Esophagus (tissue), 2 donors: Measurements from ENCODE around the gene DOK5. TPM values are rescaled to one million over a fixed set of nuclear protein-coding genes. Genes with fewer than 3 reads are reported as not detected.

Experiments used
- H3K27ac ChIP-seq, 2 donors: one replicate each; pipeline ENCODE4 v1.5.1; 2013; ENCODE audit warnings: low read depth in 2 of 2, mild to moderate bottlenecking in 2 of 2, inconsistent platforms in 1 of 2, low read length in 1 of 2, moderate library complexity in 1 of 2
- H3K27me3 ChIP-seq, 2 donors: one replicate each; pipeline ENCODE4 v1.6.1; 2013; ENCODE audit warnings: low read length in 2 of 2, control low read depth in 1 of 2, mild to moderate bottlenecking in 1 of 2; ENCODE audit not compliant: insufficient read depth in 2 of 2, control insufficient read depth in 1 of 2
- H3K36me3 ChIP-seq, 2 donors: one replicate each; pipeline ENCODE4 v1.6.1; 2013; ENCODE audit warnings: low read length in 1 of 2; ENCODE audit not compliant: control insufficient read depth in 2 of 2, insufficient read depth in 2 of 2
- H3K4me1 ChIP-seq, 2 donors: one replicate each; pipeline ENCODE4 v1.6.1; 2013; ENCODE audit warnings: low read length in 1 of 2; ENCODE audit not compliant: control insufficient read depth in 2 of 2, insufficient read depth in 2 of 2
- H3K4me3 ChIP-seq, 2 donors: one replicate each; pipeline ENCODE4 v1.5.1; 2013; ENCODE audit warnings: low read length in 2 of 2, mild to moderate bottlenecking in 2 of 2, low read depth in 1 of 2, moderate library complexity in 1 of 2
- H3K9me3 ChIP-seq, 2 donors: one replicate each; pipeline ENCODE4 v1.6.1; 2013; ENCODE audit warnings: mild to moderate bottlenecking in 2 of 2, low read depth in 1 of 2, low read length in 1 of 2, moderate library complexity in 1 of 2; ENCODE audit not compliant: control insufficient read depth in 2 of 2, insufficient read depth in 1 of 2
- WGBS, 2 donors: extraction: QIAGEN DNeasy Blood & Tissue Kit; methylation state at CpG; one replicate each; pipeline ENCODE4 v1.1.7; 2013; 5-methylcytosine and 5-hydroxymethylcytosine counted together
- polyA plus RNA-seq, 2 donors: library from polyadenylated mRNA; stranded (reverse); fragments of 200-250 nt; gene quantifications; one replicate each; pipeline ENCODE4 v1.2.3, GENCODE V29; 2013
- donor health status: healthy with polysubstance abuse.
- donor health status: Bipolar disorder and iron deficiency.

The DOK5 gene
- polyA plus RNA-seq, 2 donors = 0.10 to 0.18 TPM

GRCh38 chr20:54657268-54657826 is 182.0 kb downstream of the DOK5 start:
- no peak overlapping the region for H3K27ac ChIP-seq

DNA sequence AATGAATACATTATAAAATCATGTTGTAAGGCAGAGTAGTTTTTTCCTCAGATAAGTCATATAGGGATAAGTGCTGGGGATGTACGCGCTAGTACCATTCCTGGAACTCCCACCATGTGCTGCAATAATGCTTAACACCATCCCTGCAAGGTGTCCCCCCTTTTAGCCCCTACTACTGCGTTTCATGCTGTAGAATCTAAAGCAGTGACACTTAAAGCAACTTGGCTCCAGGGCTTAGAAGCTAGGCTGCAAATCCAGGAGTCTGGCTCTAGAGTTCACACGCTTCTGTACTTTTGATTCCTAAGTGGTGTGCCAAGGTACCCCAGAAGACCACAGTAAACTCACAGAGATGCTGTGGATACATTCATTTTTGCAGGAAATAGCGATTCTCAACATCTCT is 183.1 kb downstream of the DOK5 start:
- Histone ChIP-seq H3K9me3 (no peaks in the 10 kb centered on the region), H3K27ac (no peak overlapping the region), H3K27me3 (no peaks in the 10 kb centered on the region), H3K36me3 (no peaks in the 10 kb centered on the region), H3K4me1 (no peaks in the 10 kb centered on the region), H3K4me3 (no peak overlapping the region)
- WGBS, 2 donors = 81 to 82% methylated on average over 5 of the region's 5 CpGs

More at GRCh38 chr20:54657268-54657826, 182.0 kb downstream of the DOK5 start:
- no peaks in the 10 kb centered on the region for H3K27me3 ChIP-seq
- no peaks in the 10 kb centered on the region for H3K9me3 ChIP-seq
- H3K4me1 ChIP-seq = no peaks in the 10 kb centered on the region
- H3K36me3 ChIP-seq = no peaks in the 10 kb centered on the region
- 72 to 74% methylated on average over 2 of the region's 2 CpGs for WGBS, 2 donors
- no peak overlapping the region for H3K4me3 ChIP-seq

GRCh38 chr20:54661265-54661664 is 185.9 kb downstream of the DOK5 start:
- whole genome bisulfite sequencing, 2 donors = 61 to 64% methylated on average over 3 of the region's 3 CpGs
- no peaks in the 10 kb centered on the region for H3K9me3 ChIP-seq
- no peaks in the 10 kb centered on the region for H3K36me3 ChIP-seq

GRCh38 chr20:54661880-54662465 is 186.6 kb downstream of the DOK5 start:
- H3K4me1 ChIP-seq = no peaks in the 10 kb centered on the region
- no peak overlapping the region for H3K27ac ChIP-seq
- no peaks in the 10 kb centered on the region for H3K36me3 ChIP-seq
- 64 to 69% methylated on average over 8 of the region's 8 CpGs for WGBS, 2 donors
- H3K4me3 ChIP-seq = no peak overlapping the region
- no peaks in the 10 kb centered on the region for H3K9me3 ChIP-seq
- H3K27me3 ChIP-seq = no peaks in the 10 kb centered on the region

More at GRCh38 chr20:54661265-54661664, 185.9 kb downstream of the DOK5 start:
- no peak overlapping the region for H3K4me3 ChIP-seq
- H3K27ac ChIP-seq = no peak overlapping the region
- no peaks in the 10 kb centered on the region for H3K4me1 ChIP-seq
- no peaks in the 10 kb centered on the region for H3K27me3 ChIP-seq

GRCh38 chr20:54665812-54666211 is 190.4 kb downstream of the DOK5 start:
- Histone ChIP-seq H3K27ac (no peak overlapping the region), H3K4me3 (no peak overlapping the region), H3K9me3 (no peaks in the 10 kb centered on the region), H3K4me1 (no peaks in the 10 kb centered on the region), H3K27me3 (no peaks in the 10 kb centered on the region), H3K36me3 (no peaks in the 10 kb centered on the region)
- WGBS, 2 donors = 78 to 79% methylated on average over 1 of the region's 1 CpG

GRCh38 chr20:54668271-54669039 is 193.1 kb downstream of the DOK5 start:
- WGBS, 2 donors = 27 to 33% methylated on average over 12 of the region's 12 CpGs
- Histone ChIP-seq H3K36me3 (no peaks in the 10 kb centered on the region), H3K27ac (no peak overlapping the region), H3K4me3 (no peak overlapping the region), H3K4me1 (no peaks in the 10 kb centered on the region), H3K9me3 (no peaks in the 10 kb centered on the region), H3K27me3 (no peaks in the 10 kb centered on the region)

DNA sequence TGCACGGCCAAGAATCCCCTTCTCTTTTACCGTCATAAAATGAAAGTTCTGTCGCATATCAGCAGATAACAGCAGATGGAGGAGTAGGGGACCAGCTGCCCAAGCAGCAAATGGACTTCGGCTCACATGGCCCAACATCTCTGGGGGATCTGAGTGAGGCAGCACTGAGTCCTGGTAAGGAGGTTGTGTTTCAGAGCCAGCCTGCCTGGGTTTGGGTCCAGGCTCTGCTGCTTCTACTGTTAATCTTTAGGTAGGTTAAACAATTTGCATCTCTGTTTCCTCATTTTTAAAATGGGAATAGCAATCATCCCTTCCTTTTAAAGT is 193.6 kb downstream of the DOK5 start:
- Histone ChIP-seq H3K4me1 (no peaks in the 10 kb centered on the region), H3K4me3 (no peak overlapping the region), H3K9me3 (no peaks in the 10 kb centered on the region), H3K27me3 (no peaks in the 10 kb centered on the region), H3K36me3 (no peaks in the 10 kb centered on the region), H3K27ac (no peak overlapping the region)
- 58 to 74% methylated on average over 4 of the region's 4 CpGs for WGBS, 2 donors

DNA sequence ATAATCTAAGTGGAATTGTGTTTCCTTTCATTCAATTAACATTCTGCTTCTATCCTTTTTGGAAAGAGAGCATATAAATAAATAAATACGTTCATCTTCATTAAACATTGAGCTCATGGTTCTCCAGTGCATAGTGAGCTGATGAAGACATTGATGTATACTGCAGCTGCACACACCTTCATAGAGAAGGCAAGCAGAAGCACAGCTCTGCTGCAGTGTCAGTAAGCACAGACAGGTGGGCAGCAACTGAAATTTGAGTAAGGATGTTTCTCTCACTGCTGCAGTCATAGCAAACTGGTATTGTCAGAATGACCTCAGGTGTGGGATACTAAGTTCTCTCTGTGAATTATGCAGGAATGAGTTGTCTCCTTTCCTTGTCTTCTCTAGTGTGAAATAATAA is 202.9 kb downstream of the DOK5 start:
- no peaks in the 10 kb centered on the region for H3K36me3 ChIP-seq
- no peaks in the 10 kb centered on the region for H3K4me1 ChIP-seq
- WGBS, 2 donors = 42 to 51% methylated on average over 1 of the region's 1 CpG
- no peaks in the 10 kb centered on the region for H3K9me3 ChIP-seq
- H3K27me3 ChIP-seq = no peaks in the 10 kb centered on the region
- no peak overlapping the region for H3K27ac ChIP-seq
- no peak overlapping the region for H3K4me3 ChIP-seq

DNA sequence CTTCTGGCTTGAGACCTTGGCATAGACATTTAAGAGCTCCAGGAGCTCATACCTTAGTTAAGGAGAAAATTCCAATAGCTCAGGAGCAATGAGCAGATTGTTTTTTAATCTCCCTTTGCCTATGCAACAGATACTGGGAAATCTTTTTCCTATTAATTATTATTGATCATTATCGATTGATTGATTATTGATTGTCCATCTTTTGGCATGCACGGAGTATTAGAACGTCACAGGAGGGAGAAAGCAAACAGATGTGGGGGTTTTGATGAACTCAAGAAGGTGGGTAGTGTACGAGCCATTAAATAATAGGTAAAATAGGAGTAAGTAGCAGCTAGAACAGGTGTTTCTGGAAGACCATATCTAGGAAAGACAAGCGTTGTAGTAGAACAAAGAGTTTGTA is 205.0 kb downstream of the DOK5 start:
- H3K36me3 ChIP-seq = no peaks in the 10 kb centered on the region
- H3K27me3 ChIP-seq = no peaks in the 10 kb centered on the region
- no peaks in the 10 kb centered on the region for H3K4me1 ChIP-seq
- H3K9me3 ChIP-seq = no peaks in the 10 kb centered on the region
- 30 to 33% methylated on average over 5 of the region's 5 CpGs for WGBS, 2 donors
- H3K27ac ChIP-seq = no peak overlapping the region
- no peak overlapping the region for H3K4me3 ChIP-seq
